K562 (cell line): ENCODE measurements around the gene ATP8B4. TPM values are rescaled to one million over a fixed set of nuclear protein-coding genes. Genes with fewer than 3 reads are reported as not detected.

Source experiments
- ATAC-seq: fragments of 200-7000 bp; cut with Tn5 transposase; 3 replicates; pipeline ENCODE4 v1.9.1; 2020; ENCODE audit warnings: moderate library complexity
- BruUV-seq: library from RNA; stranded (reverse); fragments of 400-500 nt; replicated peaks from 2 replicates; lab custom pipeline; 2021; lab: Mats Ljungman, UMichigan
- CTCF ChIA-PET: fragments of 300-600 bp; formaldehyde crosslinking; extraction: SDS; loops from one replicate; lab custom pipeline; 2021; ENCODE audit warnings: low intra/inter-chr PET ratio; lab: Yijun Ruan, JAX
- POLR2A ChIA-PET: fragments of 300-600, 350-650 bp; sonication (Branson Sonifier 250); formaldehyde crosslinking; extraction: SDS; loops from one replicate; lab custom pipeline; 2021; ENCODE audit warnings: antibody characterized with exemption, inconsistent platforms; lab: Yijun Ruan, JAX
- DNase-seq, 4 experiments: peaks; one replicate each; pipeline versions ENCODE4 v3.0.0 to v3.0.0-alpha.2; 2011 to 2018; ENCODE audit warnings: low spot score in 3 of 4, mixed read lengths in 3 of 4; ENCODE audit errors: extremely low read depth in 1 of 4
- FAIRE-seq: peaks from 2 replicates; lab custom pipeline; 2011; peaks lifted over from hg19 to GRCh38; lab: Jason Lieb, UNC
- H2AFZ ChIP-seq: 2 replicates; pipeline ENCODE4 v1.6.0; 2011; ENCODE audit warnings: low read depth, low read length, control low read depth, inconsistent platforms
- H3K27ac ChIP-seq: fragments of 200-600 bp; 3 replicates; pipeline ENCODE4 v1.8.0; 2011; ENCODE audit warnings: low read depth, mild to moderate bottlenecking, control low read depth, inconsistent platforms, low read length, moderate library complexity, mixed read lengths; ENCODE audit errors: extremely low read depth
- H3K27me3 ChIP-seq, 2 experiments: fragments of 300-600 bp in 1 of 2; 2 replicates in 1 of 2; 3 replicates in 1 of 2; pipeline versions ENCODE4 v1.6.0 to v1.8.0; 2011; ENCODE audit warnings: inconsistent platforms in 2 of 2, low read length in 2 of 2, mild to moderate bottlenecking in 1 of 2, mixed read lengths in 1 of 2, moderate library complexity in 1 of 2; ENCODE audit not compliant: control insufficient read depth in 2 of 2, insufficient read depth in 2 of 2
- H3K36me3 ChIP-seq: fragments of 300-600 bp; 3 replicates; pipeline ENCODE4 v1.8.0; 2011; ENCODE audit warnings: mild to moderate bottlenecking, low read length, inconsistent platforms; ENCODE audit not compliant: control insufficient read depth, insufficient read depth
- H3K4me1 ChIP-seq, 2 experiments: fragments of 200-600 bp in 1 of 2; replicated peaks in 1 of 2; 2 replicates in 1 of 2; 3 replicates in 1 of 2; pipeline versions ENCODE4 v1.5.1 to v1.8.0; 2011; ENCODE audit warnings: inconsistent platforms in 2 of 2, low read length in 2 of 2, mild to moderate bottlenecking in 1 of 2, mixed read lengths in 1 of 2, moderate library complexity in 1 of 2; ENCODE audit not compliant: control insufficient read depth in 2 of 2, insufficient read depth in 2 of 2
- H3K4me2 ChIP-seq: 2 replicates; pipeline ENCODE4 v1.6.1; 2011; ENCODE audit warnings: low read length, control low read depth, inconsistent platforms, mixed read lengths; ENCODE audit not compliant: insufficient read depth
- H3K4me3 ChIP-seq: fragments of 200-600 bp; sonication (generic), shearing (Covaris generic); 2 replicates; pipeline ENCODE4 v1.5.1; 2016; ENCODE audit warnings: control low read depth, inconsistent platforms
- H3K79me2 ChIP-seq: fragments of 200-600 bp; 3 replicates; pipeline ENCODE4 v1.8.0; 2011; ENCODE audit warnings: low read length, inconsistent platforms; ENCODE audit not compliant: control insufficient read depth, insufficient read depth
- H3K9ac ChIP-seq, 2 experiments: 2 replicates each; pipeline versions ENCODE4 v1.6.0 to v1.6.1; 2011; ENCODE audit warnings: low read depth in 2 of 2, low read length in 2 of 2, control low read depth in 1 of 2, inconsistent platforms in 1 of 2, mild to moderate bottlenecking in 1 of 2, mixed read lengths in 1 of 2; ENCODE audit not compliant: insufficient read depth in 1 of 2
- H3K9me1 ChIP-seq: one replicate; pipeline ENCODE4 v1.6.0; 2011; ENCODE audit warnings: inconsistent platforms, mild to moderate bottlenecking, low read length, moderate library complexity; ENCODE audit not compliant: control insufficient read depth, insufficient read depth
- H3K9me3 ChIP-seq: replicated peaks from 2 replicates; pipeline ENCODE4 v1.5.1; 2011; ENCODE audit warnings: low read depth, low read length, inconsistent platforms; ENCODE audit not compliant: control insufficient read depth, insufficient read depth
- H4K20me1 ChIP-seq: replicated peaks from 2 replicates; pipeline ENCODE4 v1.6.1; 2011; ENCODE audit warnings: low read length, inconsistent platforms, mixed read lengths; ENCODE audit not compliant: control insufficient read depth, insufficient read depth
- DPF2 ChIP-seq: fragments of 450-650 bp; IDR thresholded peaks from 2 replicates; pipeline ENCODE4 v1.6.1; 2016
- MEF2D ChIP-seq: conservative IDR thresholded peaks from 2 replicates; pipeline ENCODE4 v1.6.1; 2016; ENCODE audit warnings: low read depth, missing genetic modification characterization, missing compliant biosample characterization
- PML ChIP-seq: IDR thresholded peaks from 2 replicates; pipeline ENCODE4 v1.6.1; 2012; ENCODE audit warnings: low read length, inconsistent platforms
- PTBP1 ChIP-seq: fragments of 200-400 bp; formaldehyde crosslinking; IDR thresholded peaks from 2 replicates; pipeline ENCODE4 v1.6.1; 2017; ENCODE audit warnings: low read depth, low read length
- ZBED1 ChIP-seq: IDR thresholded peaks from 2 replicates; pipeline ENCODE4 v1.6.1; 2014
- WGBS: fragments of 100-300 bp; shearing (Covaris generic); methylation state at CpG from one replicate; pipeline ENCODE4 v1.1.6; 2016; ENCODE audit warnings: low coverage, mixed read lengths; ENCODE audit not compliant: insufficient coverage; ENCODE audit errors: missing lambda C conversion rate; 5-methylcytosine and 5-hydroxymethylcytosine counted together
- in situ Hi-C: fragments of 300-500 bp; cut with MboI; formaldehyde crosslinking; loops from 4 replicates; pipeline ENCODE4 v1.15.0; 2018; ENCODE audit warnings: inconsistent platforms, mixed read lengths
- intact Hi-C: fragments of 100-400 bp; cut with micrococcal nuclease; formaldehyde crosslinking; loops from 2 replicates; pipeline ENCODE4 v1.14.2; 2022
- polyA plus RNA-seq, 8 experiments: library from polyadenylated mRNA; depleted of rRNA in 4 of 8; stranded (reverse) in 5 of 8; unstranded in 3 of 8; fragments of >200 nt; fragmentation: Nextera tagmentation in 2 of 8; fragmentation: Illumina TruSeq in 1 of 8; extraction: Ambion mirVana in 2 of 8; extraction: Trizol in 1 of 8; gene quantifications; 2 replicates each; pipeline versions ENCODE4 v1.2.1 to v1.2.3, GENCODE V29; 2011 to 2014; ENCODE audit warnings: inconsistent platforms in 1 of 8, missing spikeins in 1 of 8
- total RNA-seq, 7 experiments: library from RNA; depleted of rRNA in 6 of 7; stranded (reverse); fragments of >200 nt in 6 of 7; fragmentation: Illumina TruSeq in 2 of 7; extraction: Trizol in 2 of 7; gene quantifications; 2 replicates each; pipeline versions ENCODE4 v1.2.1 to v1.2.3, GENCODE V29; 2011 to 2021; ENCODE audit warnings: low replicate concordance in 1 of 7
- TF ChIP-seq, protein P1 (sequence below): fragments of 250-450 bp; sonication (Bioruptor Pico); IDR thresholded peaks from 2 replicates; pipeline ENCODE4 v1.5.0; 2021
- TF ChIP-seq, protein P2 (sequence below), 2 experiments: fragments of 150-350 bp in 1 of 2; IDR thresholded peaks; 2 replicates each; pipeline ENCODE4 v1.6.1; 2012 to 2016; ENCODE audit warnings: low read depth in 2 of 2, low read length in 2 of 2, mild to moderate bottlenecking in 1 of 2, moderate library complexity in 1 of 2
- TF ChIP-seq, protein P3 (sequence below), 2 experiments: fragments of 450-650 bp; IDR thresholded peaks; 2 replicates each; pipeline ENCODE4 v1.6.1; 2018; ENCODE audit warnings: mild to moderate bottlenecking in 2 of 2, low read depth in 1 of 2; ENCODE audit not compliant: partially characterized antibody in 2 of 2

ATP8B4 gene
- total and polyA plus RNA-seq, 9 of the 15 experiments (the other 6 are each of a cell fraction or from before 2014, with no cell fraction given): 0.14 to 2.5 (median 0.44) TPM

DNA sequence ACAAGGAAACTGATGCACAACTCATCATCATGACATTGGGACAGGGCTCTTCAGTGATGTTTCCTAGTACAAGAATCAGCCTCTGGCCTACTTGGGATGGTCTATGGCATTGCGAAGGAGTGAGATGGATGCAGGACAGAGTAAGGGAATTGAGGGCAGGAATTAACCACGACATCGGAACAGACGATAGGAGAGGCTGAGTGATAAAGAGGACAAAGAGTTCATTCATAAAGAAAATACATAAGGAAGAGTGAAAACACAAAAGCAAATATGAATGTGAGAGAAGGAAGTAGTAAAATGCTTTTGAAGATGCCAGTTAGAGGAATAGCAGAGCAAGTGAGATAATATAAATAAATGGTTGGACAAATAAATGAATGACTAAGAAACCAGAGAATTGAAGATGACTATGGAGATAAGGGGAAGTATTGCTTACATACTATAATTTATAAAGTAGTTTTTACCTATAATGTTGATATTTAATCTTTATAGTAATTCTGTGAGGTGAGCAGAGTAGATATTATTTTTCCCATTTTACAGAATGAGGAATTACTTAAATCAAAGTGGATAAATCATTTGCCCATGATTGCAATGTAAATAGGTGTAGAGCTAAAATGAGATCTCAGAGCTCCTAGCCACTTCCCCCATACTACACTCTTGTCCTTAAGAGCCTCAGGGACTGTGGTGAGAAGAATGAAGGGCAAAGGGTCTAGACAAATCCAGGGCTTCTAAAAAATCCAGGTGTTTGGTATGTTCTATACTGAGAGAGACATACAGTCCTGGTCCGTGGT is 294.9 kb downstream of the ATP8B4 start:
- TF ChIP-seq ZBED1: no peak
- no peak for TF ChIP-seq PML
- TF ChIP-seq, protein P1, sequence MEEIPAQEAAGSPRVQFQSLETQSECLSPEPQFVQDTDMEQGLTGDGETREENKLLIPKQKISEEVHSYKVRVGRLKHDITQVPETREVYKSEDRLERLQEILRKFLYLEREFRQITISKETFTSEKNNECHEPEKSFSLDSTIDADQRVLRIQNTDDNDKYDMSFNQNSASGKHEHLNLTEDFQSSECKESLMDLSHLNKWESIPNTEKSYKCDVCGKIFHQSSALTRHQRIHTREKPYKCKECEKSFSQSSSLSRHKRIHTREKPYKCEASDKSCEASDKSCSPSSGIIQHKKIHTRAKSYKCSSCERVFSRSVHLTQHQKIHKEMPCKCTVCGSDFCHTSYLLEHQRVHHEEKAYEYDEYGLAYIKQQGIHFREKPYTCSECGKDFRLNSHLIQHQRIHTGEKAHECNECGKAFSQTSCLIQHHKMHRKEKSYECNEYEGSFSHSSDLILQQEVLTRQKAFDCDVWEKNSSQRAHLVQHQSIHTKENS (CRISPR knock-in tag): no peak
- no peak for TF ChIP-seq MEF2D
- TF ChIP-seq, protein P2, sequence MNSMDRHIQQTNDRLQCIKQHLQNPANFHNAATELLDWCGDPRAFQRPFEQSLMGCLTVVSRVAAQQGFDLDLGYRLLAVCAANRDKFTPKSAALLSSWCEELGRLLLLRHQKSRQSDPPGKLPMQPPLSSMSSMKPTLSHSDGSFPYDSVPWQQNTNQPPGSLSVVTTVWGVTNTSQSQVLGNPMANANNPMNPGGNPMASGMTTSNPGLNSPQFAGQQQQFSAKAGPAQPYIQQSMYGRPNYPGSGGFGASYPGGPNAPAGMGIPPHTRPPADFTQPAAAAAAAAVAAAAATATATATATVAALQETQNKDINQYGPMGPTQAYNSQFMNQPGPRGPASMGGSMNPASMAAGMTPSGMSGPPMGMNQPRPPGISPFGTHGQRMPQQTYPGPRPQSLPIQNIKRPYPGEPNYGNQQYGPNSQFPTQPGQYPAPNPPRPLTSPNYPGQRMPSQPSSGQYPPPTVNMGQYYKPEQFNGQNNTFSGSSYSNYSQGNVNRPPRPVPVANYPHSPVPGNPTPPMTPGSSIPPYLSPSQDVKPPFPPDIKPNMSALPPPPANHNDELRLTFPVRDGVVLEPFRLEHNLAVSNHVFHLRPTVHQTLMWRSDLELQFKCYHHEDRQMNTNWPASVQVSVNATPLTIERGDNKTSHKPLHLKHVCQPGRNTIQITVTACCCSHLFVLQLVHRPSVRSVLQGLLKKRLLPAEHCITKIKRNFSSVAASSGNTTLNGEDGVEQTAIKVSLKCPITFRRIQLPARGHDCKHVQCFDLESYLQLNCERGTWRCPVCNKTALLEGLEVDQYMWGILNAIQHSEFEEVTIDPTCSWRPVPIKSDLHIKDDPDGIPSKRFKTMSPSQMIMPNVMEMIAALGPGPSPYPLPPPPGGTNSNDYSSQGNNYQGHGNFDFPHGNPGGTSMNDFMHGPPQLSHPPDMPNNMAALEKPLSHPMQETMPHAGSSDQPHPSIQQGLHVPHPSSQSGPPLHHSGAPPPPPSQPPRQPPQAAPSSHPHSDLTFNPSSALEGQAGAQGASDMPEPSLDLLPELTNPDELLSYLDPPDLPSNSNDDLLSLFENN (IDR thresholded peaks at IDR 0.05; ENCODE audit: low read depth in 2 of 2, low read length in 2 of 2): no peak
- no peak for TF ChIP-seq DPF2
- TF ChIP-seq, protein P3, sequence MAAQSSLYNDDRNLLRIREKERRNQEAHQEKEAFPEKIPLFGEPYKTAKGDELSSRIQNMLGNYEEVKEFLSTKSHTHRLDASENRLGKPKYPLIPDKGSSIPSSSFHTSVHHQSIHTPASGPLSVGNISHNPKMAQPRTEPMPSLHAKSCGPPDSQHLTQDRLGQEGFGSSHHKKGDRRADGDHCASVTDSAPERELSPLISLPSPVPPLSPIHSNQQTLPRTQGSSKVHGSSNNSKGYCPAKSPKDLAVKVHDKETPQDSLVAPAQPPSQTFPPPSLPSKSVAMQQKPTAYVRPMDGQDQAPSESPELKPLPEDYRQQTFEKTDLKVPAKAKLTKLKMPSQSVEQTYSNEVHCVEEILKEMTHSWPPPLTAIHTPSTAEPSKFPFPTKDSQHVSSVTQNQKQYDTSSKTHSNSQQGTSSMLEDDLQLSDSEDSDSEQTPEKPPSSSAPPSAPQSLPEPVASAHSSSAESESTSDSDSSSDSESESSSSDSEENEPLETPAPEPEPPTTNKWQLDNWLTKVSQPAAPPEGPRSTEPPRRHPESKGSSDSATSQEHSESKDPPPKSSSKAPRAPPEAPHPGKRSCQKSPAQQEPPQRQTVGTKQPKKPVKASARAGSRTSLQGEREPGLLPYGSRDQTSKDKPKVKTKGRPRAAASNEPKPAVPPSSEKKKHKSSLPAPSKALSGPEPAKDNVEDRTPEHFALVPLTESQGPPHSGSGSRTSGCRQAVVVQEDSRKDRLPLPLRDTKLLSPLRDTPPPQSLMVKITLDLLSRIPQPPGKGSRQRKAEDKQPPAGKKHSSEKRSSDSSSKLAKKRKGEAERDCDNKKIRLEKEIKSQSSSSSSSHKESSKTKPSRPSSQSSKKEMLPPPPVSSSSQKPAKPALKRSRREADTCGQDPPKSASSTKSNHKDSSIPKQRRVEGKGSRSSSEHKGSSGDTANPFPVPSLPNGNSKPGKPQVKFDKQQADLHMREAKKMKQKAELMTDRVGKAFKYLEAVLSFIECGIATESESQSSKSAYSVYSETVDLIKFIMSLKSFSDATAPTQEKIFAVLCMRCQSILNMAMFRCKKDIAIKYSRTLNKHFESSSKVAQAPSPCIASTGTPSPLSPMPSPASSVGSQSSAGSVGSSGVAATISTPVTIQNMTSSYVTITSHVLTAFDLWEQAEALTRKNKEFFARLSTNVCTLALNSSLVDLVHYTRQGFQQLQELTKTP (IDR thresholded peaks at IDR 0.05; ENCODE audit: low read depth in 1 of 2, partially characterized antibody in 2 of 2): no peak
- TF ChIP-seq PTBP1: no peak
- intact Hi-C loops: no loop called here
- in situ Hi-C loops: no loop called here

More for the DNA sequence above, 294.9 kb downstream of the ATP8B4 start:
- ChIA-PET POLR2A (no interaction called here), CTCF (no interaction called here)
- Histone ChIP-seq H3K4me1 (no peaks in the 10 kb centered on the region), H4K20me1 (no peaks in the 10 kb centered on the region), H3K36me3 (no peaks in the 10 kb centered on the region), H3K27ac (no peak overlapping the region), H3K9ac (no peak overlapping the region), H3K4me2 (no peak overlapping the region), H3K9me3 (no peaks in the 10 kb centered on the region), H3K27me3 (no peaks in the 10 kb centered on the region), H3K79me2 (no peaks in the 10 kb centered on the region), H2AFZ (no peak overlapping the region), H3K4me3 (no peak overlapping the region), H3K9me1 (no peaks in the 10 kb centered on the region)
- ATAC-seq (no peak), DNase-seq (no peak), FAIRE-seq (no peak)
- no TSS peak for BruUV-seq
- WGBS: 2% methylated on average over 5 of the region's 5 CpGs
